Kidney tubule cell (primary cell): ENCODE data around the gene HSPA1A.
"Not testable (repeated sequence)": the region's sequence is repeated elsewhere in the genome, so short reads cannot be mapped to it uniquely, and the experiment has no call there.

Experiments
- DNase-seq: peaks from one replicate; pipeline ENCODE4 v3.0.0-alpha.2; 2018; ENCODE audit warnings: low spot score

The HSPA1A gene

GRCh38 chr6:31811645-31812044, 3.7 kb upstream of the HSPA1A start:
- no peak for DNase-seq

- DNase-seq, result no peak
Measured at GRCh38 chr6:31813465-31813849, 1.9 kb upstream of the HSPA1A start.

- DNase-seq, result peak; percentile 98
Measured at GRCh38 chr6:31814677-31815024, 692 bp upstream of the HSPA1A start.

- DNase-seq, result not testable (repeated sequence)
Measured at GRCh38 chr6:31817133-31817928, 2.0 kb downstream of the HSPA1A start.

- DNase-seq, result not testable (repeated sequence)
Measured at GRCh38 chr6:31817929-31818511, 2.7 kb downstream of the HSPA1A start.

- no peak for DNase-seq
Measured at GRCh38 chr6:31819871-31820299, 4.5 kb downstream of the HSPA1A start.

- DNase-seq, result not testable (repeated sequence)
Measured at GRCh38 chr6:31820399-31820798, 5.1 kb downstream of the HSPA1A start.

- peak; percentile 60 for DNase-seq
Measured at GRCh38 chr6:31821301-31822035, 6.1 kb downstream of the HSPA1A start.

GRCh38 chr6:31822036-31822821, 6.9 kb downstream of the HSPA1A start:
- DNase-seq, result peak; percentile 87

GRCh38 chr6:31823592-31824196, 8.4 kb downstream of the HSPA1A start:
- not testable (repeated sequence) for DNase-seq

- no peak for DNase-seq
Measured at GRCh38 chr6:31825553-31825952, 10.2 kb downstream of the HSPA1A start.

- peak; percentile 86 for DNase-seq
Measured at GRCh38 chr6:31826793-31827285, 11.5 kb downstream of the HSPA1A start.

GRCh38 chr6:31827286-31828079, 12.1 kb downstream of the HSPA1A start, which contains the start of gene HSPA1B:
TSS of gene HSPA1B (plus strand) at chr6:31827738. CDS start at chr6:31827951, 213 bp downstream.
- peak; percentile 100 for DNase-seq

- peak; percentile 55 for DNase-seq
Measured at GRCh38 chr6:31829633-31830283, 14.4 kb downstream of the HSPA1A start.

GRCh38 chr6:31830886-31831335, 15.6 kb downstream of the HSPA1A start:
- DNase-seq, result no peak

- no peak for DNase-seq
Measured at GRCh38 chr6:31831350-31832215, 16.2 kb downstream of the HSPA1A start.

- peak; percentile 90 for DNase-seq
Measured at GRCh38 chr6:31834367-31835250, 19.3 kb downstream of the HSPA1A start.

- no peak for DNase-seq
Measured at GRCh38 chr6:31836047-31836473, 20.7 kb downstream of the HSPA1A start.
